ENCODE data around the gene TRAPPC3.
A peak's percentile ranks its signal among the peaks of the same experiment; 100 is the strongest.

TRAPPC3 gene

DNA sequence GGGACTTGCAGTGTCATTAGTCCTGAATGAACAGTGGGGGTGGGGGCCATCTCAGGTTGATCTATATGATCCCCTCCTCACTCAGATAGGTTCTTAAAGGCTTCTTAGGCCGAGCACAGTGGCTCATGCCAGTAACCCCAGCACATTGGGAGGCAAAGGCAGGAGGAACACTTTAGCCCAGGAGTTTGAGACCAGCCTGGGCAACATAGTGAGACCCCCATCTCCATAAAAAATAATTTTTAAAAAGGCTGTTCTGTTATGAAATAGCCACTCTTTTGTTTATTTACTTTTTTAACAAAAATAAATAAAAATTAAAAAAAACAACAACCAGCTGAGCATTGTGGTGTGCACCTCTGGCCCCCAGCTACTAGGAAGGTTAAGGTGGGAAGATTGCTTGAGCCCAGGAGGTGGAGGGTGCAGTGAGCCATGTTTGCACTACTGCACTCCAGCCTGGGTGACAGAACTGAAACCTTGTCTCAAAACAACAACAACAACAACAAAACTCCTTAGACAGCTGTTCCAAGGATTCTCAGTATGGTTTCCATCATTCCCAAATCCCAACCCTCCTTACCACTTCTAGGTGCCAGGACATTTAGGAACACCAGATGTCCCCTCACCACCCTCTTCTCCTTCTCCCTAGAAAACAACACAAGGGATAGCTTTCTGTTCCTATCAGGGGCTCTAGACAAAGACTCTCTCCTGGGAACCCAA lies 2.0 kb upstream of the TRAPPC3 start:
- no peak for DNase-seq (ENCODE audit: extremely low spot score)
- TF ChIP-seq SP1 (IDR thresholded peaks at IDR 0.05) (no peak), TARDBP (IDR thresholded peaks at IDR 0.05) (no peak), L3MBTL2 (conservative IDR thresholded peaks at IDR 0.05) (no peak), BHLHE40 (IDR thresholded peaks at IDR 0.05; ENCODE audit: borderline replicate concordance) (no peak), LEF1 (IDR thresholded peaks at IDR 0.05; ENCODE audit: borderline replicate concordance) (no peak), ARNT (IDR thresholded peaks at IDR 0.05) (no peak), ZNF384 (IDR thresholded peaks at IDR 0.05) (no peak), NFRKB (IDR thresholded peaks at IDR 0.05) (no peak), SUZ12 (IDR thresholded peaks at IDR 0.05) (no peak), FOXA1 (IDR thresholded peaks at IDR 0.05) (no peak), HDGF (IDR thresholded peaks at IDR 0.05; ENCODE audit: borderline replicate concordance) (no peak), ELF4 (IDR thresholded peaks at IDR 0.05) (no peak), FOXK2 (IDR thresholded peaks at IDR 0.05) (no peak), CTBP1 (IDR thresholded peaks at IDR 0.05; ENCODE audit: borderline replicate concordance) (no peak)
- TF ChIP-seq, protein P1, sequence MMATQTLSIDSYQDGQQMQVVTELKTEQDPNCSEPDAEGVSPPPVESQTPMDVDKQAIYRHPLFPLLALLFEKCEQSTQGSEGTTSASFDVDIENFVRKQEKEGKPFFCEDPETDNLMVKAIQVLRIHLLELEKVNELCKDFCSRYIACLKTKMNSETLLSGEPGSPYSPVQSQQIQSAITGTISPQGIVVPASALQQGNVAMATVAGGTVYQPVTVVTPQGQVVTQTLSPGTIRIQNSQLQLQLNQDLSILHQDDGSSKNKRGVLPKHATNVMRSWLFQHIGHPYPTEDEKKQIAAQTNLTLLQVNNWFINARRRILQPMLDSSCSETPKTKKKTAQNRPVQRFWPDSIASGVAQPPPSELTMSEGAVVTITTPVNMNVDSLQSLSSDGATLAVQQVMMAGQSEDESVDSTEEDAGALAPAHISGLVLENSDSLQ (IDR thresholded peaks at IDR 0.05), result no peak
- ChIA-PET CTCF (interaction anchor here (0.9 to 3.6 kb wide), 4 partner anchors 16 to 270 kb away, joined by 3 to 30 read pairs (median 8); no protein-coding TSS in a partner anchor), POLR2A (interaction anchor here (0.9 to 4.4 kb wide), 3 partner anchors 10 to 72 kb away, joined by 3 to 42 read pairs (median 4); no protein-coding TSS in a partner anchor)

DNA sequence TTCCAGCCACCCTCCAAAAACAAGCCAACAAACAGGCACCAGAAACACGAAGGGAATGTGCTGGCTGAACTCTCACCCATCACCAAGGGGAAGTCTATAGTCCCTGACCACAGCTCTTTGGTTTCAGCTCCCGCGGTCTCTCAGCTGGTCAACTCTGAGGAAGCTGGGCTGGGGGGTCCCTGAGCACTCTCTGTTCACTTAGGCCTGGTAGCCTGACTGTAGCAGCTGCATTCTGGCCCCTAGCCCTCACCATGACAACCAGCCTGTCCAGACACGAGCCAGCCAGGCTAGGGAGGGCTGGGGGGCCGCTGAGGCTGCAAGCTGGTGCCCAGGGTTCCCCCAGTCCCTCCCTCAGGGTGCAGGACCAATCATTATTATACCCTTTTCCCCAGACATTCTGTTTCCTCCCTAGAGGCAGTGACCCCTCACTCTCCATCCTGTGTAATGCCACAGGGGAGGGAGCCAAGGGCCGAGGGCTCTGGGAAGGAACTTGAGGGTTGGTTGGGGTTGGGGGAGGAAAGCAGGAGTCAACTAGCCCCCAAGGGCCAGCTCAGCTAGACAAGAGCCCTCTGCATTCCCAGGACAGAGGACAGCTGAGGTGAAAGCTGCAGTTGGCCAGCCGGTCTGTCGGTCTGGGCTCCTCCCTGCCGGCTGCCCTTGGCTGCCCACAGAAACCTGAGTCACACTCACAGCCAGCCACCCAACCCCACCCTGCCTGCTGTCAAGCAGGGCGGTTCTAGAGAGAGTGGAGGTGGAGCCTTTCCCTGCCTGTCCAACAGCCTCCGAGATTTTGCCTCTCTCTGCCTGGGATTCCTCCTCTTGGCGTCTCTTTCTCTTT lies 1.2 kb upstream of the TRAPPC3 start:
- CTCF ChIA-PET, result interaction anchor here (0.5 to 3.6 kb wide), 16 partner anchors 9 to 403 kb away, joined by 3 to 30 read pairs (median 4); partner anchors contain the start of gene OSCP1
- POLR2A ChIA-PET, result interaction anchor here (0.9 to 4.4 kb wide), 14 partner anchors 11 to 300 kb away, joined by 3 to 42 read pairs (median 4); partner anchors contain the start of genes EVA1B, OSCP1 and THRAP3
- peak; percentile 71 for DNase-seq (ENCODE audit: extremely low spot score)
- TF ChIP-seq, protein P1 (IDR thresholded peaks at IDR 0.05), result peak; percentile 87
- no peak for TF ChIP-seq SUZ12 (IDR thresholded peaks at IDR 0.05)
- no peak for TF ChIP-seq FOXM1 (IDR thresholded peaks at IDR 0.05; ENCODE audit: borderline replicate concordance)

DNA sequence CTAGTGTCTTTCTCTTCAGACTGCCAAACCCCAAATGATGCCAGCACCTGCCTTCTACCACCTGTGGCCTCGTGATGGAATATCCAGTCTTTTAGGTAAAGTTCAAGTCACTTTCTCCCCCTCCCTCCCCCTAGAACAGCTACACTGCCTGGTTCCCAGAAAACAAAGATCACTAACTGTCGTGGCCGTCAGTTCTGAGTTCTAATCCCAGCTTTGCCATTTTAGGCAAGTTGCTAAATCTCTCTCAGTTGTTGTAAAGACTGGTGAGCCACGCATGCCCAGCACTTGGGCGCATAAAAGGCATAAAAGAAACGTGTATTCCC lies 648 bp upstream of the TRAPPC3 start:
- TF ChIP-seq ARNT (IDR thresholded peaks at IDR 0.05) (no peak), NFRKB (IDR thresholded peaks at IDR 0.05) (no peak), SUZ12 (IDR thresholded peaks at IDR 0.05) (no peak), FOXM1 (IDR thresholded peaks at IDR 0.05; ENCODE audit: borderline replicate concordance) (no peak), FOXA1 (IDR thresholded peaks at IDR 0.05) (no peak), HDGF (IDR thresholded peaks at IDR 0.05; ENCODE audit: borderline replicate concordance) (no peak), FOXK2 (IDR thresholded peaks at IDR 0.05) (no peak), CTBP1 (IDR thresholded peaks at IDR 0.05; ENCODE audit: borderline replicate concordance) (no peak), BHLHE40 (IDR thresholded peaks at IDR 0.05; ENCODE audit: borderline replicate concordance) (no peak)
- ChIA-PET CTCF (interaction anchor here (0.5 to 3.6 kb wide), 16 partner anchors 10 to 403 kb away, joined by 3 to 30 read pairs (median 3); partner anchors contain the start of gene OSCP1), POLR2A (interaction anchor here (1.0 to 4.4 kb wide), 14 partner anchors 11 to 300 kb away, joined by 3 to 42 read pairs (median 4); partner anchors contain the start of genes EVA1B, OSCP1 and THRAP3)
- no peak for DNase-seq (ENCODE audit: extremely low spot score)

DNA sequence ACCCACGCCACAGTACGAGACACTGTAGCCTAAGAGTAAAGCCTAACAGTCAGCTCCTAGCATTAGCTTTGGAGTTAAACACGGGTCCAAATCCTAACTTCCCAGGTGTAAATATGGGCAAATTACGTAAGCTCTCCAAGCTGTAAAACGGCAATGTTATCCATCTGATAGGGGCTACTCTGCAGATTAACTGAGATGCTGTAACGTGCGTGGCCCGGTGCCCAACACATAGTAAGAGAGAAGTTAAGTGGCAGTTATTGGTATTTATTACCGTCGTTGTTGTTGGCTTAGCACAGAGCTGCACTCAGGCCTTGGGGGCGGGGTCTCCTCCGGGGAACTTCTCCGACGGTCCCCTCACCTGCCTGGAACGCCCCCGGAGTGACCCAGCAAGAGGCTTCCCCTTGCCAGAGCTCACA lies 457 bp downstream of the TRAPPC3 start:
- no peak for DNase-seq (ENCODE audit: extremely low spot score)
- TF ChIP-seq ARNT (IDR thresholded peaks at IDR 0.05), result no peak
- TF ChIP-seq FOXK2 (IDR thresholded peaks at IDR 0.05), result no peak
- no peak for TF ChIP-seq HDGF (IDR thresholded peaks at IDR 0.05; ENCODE audit: borderline replicate concordance)
- no peak for TF ChIP-seq CTBP1 (IDR thresholded peaks at IDR 0.05; ENCODE audit: borderline replicate concordance)
- no peak for TF ChIP-seq ZNF384 (IDR thresholded peaks at IDR 0.05)
- no peak for TF ChIP-seq SUZ12 (IDR thresholded peaks at IDR 0.05)
- no peak for TF ChIP-seq L3MBTL2 (conservative IDR thresholded peaks at IDR 0.05)
- TF ChIP-seq, protein P1 (IDR thresholded peaks at IDR 0.05), result no peak
- TF ChIP-seq FOXM1 (IDR thresholded peaks at IDR 0.05; ENCODE audit: borderline replicate concordance), result no peak
- CTCF ChIA-PET, result interaction anchor here (0.6 to 3.6 kb wide), 12 partner anchors 9 to 302 kb away, joined by 3 to 30 read pairs (median 6); partner anchors contain the start of gene OSCP1
- POLR2A ChIA-PET, result interaction anchor here (0.9 to 4.4 kb wide), 18 partner anchors 9 to 248 kb away, joined by 3 to 42 read pairs (median 4); partner anchors contain the start of genes STK40 and THRAP3

DNA sequence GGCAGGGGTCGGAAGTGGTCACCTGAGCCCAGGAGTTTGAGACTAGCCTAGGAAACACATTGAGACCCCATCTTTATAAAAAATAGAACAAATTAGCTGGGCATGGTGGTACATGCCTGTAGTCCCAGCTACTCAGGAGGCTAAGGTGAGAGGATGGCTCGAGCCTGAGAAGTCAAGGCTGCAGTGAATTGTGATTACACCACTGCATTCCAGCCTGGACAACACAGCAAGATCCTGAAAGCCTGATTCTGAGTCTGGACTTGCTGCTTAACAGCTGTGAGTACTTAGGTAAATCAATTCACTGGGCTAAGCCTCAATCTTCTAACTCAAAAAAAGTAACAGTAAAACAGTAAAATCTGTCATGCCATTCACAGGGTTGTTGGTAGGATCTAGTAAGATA lies 4.9 kb downstream of the TRAPPC3 start:
- DNase-seq (ENCODE audit: extremely low spot score), result no peak
- TF ChIP-seq ZNF384 (IDR thresholded peaks at IDR 0.05), result no peak
- TF ChIP-seq NFRKB (IDR thresholded peaks at IDR 0.05), result no peak
- no peak for TF ChIP-seq FOXA1 (IDR thresholded peaks at IDR 0.05)
- no peak for TF ChIP-seq SP1 (IDR thresholded peaks at IDR 0.05)
- TF ChIP-seq ELF4 (IDR thresholded peaks at IDR 0.05), result no peak
- no peak for TF ChIP-seq TARDBP (IDR thresholded peaks at IDR 0.05)
- TF ChIP-seq ARNT (IDR thresholded peaks at IDR 0.05), result no peak
- TF ChIP-seq FOXM1 (IDR thresholded peaks at IDR 0.05; ENCODE audit: borderline replicate concordance), result no peak
- TF ChIP-seq L3MBTL2 (conservative IDR thresholded peaks at IDR 0.05), result no peak
- no peak for TF ChIP-seq BHLHE40 (IDR thresholded peaks at IDR 0.05; ENCODE audit: borderline replicate concordance)
- TF ChIP-seq, protein P1 (IDR thresholded peaks at IDR 0.05), result no peak
- no peak for TF ChIP-seq LEF1 (IDR thresholded peaks at IDR 0.05; ENCODE audit: borderline replicate concordance)
- TF ChIP-seq FOXK2 (IDR thresholded peaks at IDR 0.05), result no peak
- no peak for TF ChIP-seq CTBP1 (IDR thresholded peaks at IDR 0.05; ENCODE audit: borderline replicate concordance)
- no peak for TF ChIP-seq HDGF (IDR thresholded peaks at IDR 0.05; ENCODE audit: borderline replicate concordance)
- TF ChIP-seq SUZ12 (IDR thresholded peaks at IDR 0.05), result no peak
- ChIA-PET CTCF (interaction anchor here (1.2 kb wide), 1 partner anchor 10 kb away, joined by 4 read pairs; no protein-coding TSS in a partner anchor), POLR2A (no interaction called here)
